Measurements from ENCODE around the gene CLSTN2. TPM values are rescaled to one million over a fixed set of nuclear protein-coding genes. Genes with fewer than 3 reads are reported as not detected.

Gene CLSTN2
- total and polyA plus RNA-seq, 2 of the 8 experiments (the other 6 are each of a cell fraction or from before 2014, with no cell fraction given): 0.39 to 0.52 TPM

GRCh38 chr3:140343211-140344081 lies 408.5 kb downstream of the CLSTN2 start (continued):
- TF ChIP-seq, protein P1, sequence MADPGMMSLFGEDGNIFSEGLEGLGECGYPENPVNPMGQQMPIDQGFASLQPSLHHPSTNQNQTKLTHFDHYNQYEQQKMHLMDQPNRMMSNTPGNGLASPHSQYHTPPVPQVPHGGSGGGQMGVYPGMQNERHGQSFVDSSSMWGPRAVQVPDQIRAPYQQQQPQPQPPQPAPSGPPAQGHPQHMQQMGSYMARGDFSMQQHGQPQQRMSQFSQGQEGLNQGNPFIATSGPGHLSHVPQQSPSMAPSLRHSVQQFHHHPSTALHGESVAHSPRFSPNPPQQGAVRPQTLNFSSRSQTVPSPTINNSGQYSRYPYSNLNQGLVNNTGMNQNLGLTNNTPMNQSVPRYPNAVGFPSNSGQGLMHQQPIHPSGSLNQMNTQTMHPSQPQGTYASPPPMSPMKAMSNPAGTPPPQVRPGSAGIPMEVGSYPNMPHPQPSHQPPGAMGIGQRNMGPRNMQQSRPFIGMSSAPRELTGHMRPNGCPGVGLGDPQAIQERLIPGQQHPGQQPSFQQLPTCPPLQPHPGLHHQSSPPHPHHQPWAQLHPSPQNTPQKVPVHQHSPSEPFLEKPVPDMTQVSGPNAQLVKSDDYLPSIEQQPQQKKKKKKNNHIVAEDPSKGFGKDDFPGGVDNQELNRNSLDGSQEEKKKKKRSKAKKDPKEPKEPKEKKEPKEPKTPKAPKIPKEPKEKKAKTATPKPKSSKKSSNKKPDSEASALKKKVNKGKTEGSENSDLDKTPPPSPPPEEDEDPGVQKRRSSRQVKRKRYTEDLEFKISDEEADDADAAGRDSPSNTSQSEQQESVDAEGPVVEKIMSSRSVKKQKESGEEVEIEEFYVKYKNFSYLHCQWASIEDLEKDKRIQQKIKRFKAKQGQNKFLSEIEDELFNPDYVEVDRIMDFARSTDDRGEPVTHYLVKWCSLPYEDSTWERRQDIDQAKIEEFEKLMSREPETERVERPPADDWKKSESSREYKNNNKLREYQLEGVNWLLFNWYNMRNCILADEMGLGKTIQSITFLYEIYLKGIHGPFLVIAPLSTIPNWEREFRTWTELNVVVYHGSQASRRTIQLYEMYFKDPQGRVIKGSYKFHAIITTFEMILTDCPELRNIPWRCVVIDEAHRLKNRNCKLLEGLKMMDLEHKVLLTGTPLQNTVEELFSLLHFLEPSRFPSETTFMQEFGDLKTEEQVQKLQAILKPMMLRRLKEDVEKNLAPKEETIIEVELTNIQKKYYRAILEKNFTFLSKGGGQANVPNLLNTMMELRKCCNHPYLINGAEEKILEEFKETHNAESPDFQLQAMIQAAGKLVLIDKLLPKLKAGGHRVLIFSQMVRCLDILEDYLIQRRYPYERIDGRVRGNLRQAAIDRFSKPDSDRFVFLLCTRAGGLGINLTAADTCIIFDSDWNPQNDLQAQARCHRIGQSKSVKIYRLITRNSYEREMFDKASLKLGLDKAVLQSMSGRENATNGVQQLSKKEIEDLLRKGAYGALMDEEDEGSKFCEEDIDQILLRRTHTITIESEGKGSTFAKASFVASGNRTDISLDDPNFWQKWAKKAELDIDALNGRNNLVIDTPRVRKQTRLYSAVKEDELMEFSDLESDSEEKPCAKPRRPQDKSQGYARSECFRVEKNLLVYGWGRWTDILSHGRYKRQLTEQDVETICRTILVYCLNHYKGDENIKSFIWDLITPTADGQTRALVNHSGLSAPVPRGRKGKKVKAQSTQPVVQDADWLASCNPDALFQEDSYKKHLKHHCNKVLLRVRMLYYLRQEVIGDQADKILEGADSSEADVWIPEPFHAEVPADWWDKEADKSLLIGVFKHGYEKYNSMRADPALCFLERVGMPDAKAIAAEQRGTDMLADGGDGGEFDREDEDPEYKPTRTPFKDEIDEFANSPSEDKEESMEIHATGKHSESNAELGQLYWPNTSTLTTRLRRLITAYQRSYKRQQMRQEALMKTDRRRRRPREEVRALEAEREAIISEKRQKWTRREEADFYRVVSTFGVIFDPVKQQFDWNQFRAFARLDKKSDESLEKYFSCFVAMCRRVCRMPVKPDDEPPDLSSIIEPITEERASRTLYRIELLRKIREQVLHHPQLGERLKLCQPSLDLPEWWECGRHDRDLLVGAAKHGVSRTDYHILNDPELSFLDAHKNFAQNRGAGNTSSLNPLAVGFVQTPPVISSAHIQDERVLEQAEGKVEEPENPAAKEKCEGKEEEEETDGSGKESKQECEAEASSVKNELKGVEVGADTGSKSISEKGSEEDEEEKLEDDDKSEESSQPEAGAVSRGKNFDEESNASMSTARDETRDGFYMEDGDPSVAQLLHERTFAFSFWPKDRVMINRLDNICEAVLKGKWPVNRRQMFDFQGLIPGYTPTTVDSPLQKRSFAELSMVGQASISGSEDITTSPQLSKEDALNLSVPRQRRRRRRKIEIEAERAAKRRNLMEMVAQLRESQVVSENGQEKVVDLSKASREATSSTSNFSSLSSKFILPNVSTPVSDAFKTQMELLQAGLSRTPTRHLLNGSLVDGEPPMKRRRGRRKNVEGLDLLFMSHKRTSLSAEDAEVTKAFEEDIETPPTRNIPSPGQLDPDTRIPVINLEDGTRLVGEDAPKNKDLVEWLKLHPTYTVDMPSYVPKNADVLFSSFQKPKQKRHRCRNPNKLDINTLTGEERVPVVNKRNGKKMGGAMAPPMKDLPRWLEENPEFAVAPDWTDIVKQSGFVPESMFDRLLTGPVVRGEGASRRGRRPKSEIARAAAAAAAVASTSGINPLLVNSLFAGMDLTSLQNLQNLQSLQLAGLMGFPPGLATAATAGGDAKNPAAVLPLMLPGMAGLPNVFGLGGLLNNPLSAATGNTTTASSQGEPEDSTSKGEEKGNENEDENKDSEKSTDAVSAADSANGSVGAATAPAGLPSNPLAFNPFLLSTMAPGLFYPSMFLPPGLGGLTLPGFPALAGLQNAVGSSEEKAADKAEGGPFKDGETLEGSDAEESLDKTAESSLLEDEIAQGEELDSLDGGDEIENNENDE (IDR thresholded peaks at IDR 0.05; ENCODE audit: insufficient replicate concordance, low read length): no peak
- no peak for TF ChIP-seq SIX5 (IDR thresholded peaks at IDR 0.05; ENCODE audit: low read depth, low read length)
- no peak for TF ChIP-seq E2F6 (IDR thresholded peaks at IDR 0.05)
- no peak for TF ChIP-seq TBP (IDR thresholded peaks at IDR 0.05; ENCODE audit: low read depth, low read length)
- no peak for TF ChIP-seq PHF8 (conservative IDR thresholded peaks at IDR 0.05; ENCODE audit: low read depth, low read length)
- no peak for TF ChIP-seq RNF2 (IDR thresholded peaks at IDR 0.05; ENCODE audit: borderline replicate concordance, low read depth, low read length, missing control alignments, poor library complexity, severe bottlenecking)
- no peak for TF ChIP-seq CREB1 (IDR thresholded peaks at IDR 0.05)

All from H1 (cell line).